Ishikawa (cell line): ENCODE measurements around the gene EPHA2.

Experiments used
- CEBPB ChIP-seq: IDR thresholded peaks from 2 replicates; pipeline ENCODE4 v1.6.1; 2012
- CREB1 ChIP-seq: IDR thresholded peaks from 2 replicates; pipeline ENCODE4 v1.6.1; 2012; ENCODE audit warnings: low read depth
- EGR1 ChIP-seq: IDR thresholded peaks from 2 replicates; pipeline ENCODE4 v1.6.1; 2012
- EP300 ChIP-seq: IDR thresholded peaks from 2 replicates; pipeline ENCODE4 v1.6.1; 2012; ENCODE audit warnings: borderline replicate concordance
- FOXM1 ChIP-seq: IDR thresholded peaks from 2 replicates; pipeline ENCODE4 v1.6.1; 2012; ENCODE audit warnings: low read depth, borderline replicate concordance
- NFIC ChIP-seq: IDR thresholded peaks from 2 replicates; pipeline ENCODE4 v1.6.1; 2012
- RAD21 ChIP-seq: IDR thresholded peaks from 2 replicates; pipeline ENCODE4 v1.6.1; 2012; ENCODE audit warnings: low read depth
- TAF1 ChIP-seq: IDR thresholded peaks from 2 replicates; pipeline ENCODE4 v1.6.1; 2012; ENCODE audit warnings: low read depth, mild to moderate bottlenecking
- TCF12 ChIP-seq: IDR thresholded peaks from 2 replicates; pipeline ENCODE4 v1.6.1; 2012; ENCODE audit warnings: low read depth
- TEAD4 ChIP-seq: IDR thresholded peaks from 2 replicates; pipeline ENCODE4 v1.6.1; 2012
- USF1 ChIP-seq: IDR thresholded peaks from 2 replicates; pipeline ENCODE4 v1.6.1; 2012
- YY1 ChIP-seq: IDR thresholded peaks from 2 replicates; pipeline ENCODE4 v1.6.1; 2012; ENCODE audit warnings: low read depth
- ZBTB7A ChIP-seq: IDR thresholded peaks from 2 replicates; pipeline ENCODE4 v1.6.1; 2012; ENCODE audit warnings: low read depth
- TF ChIP-seq, protein P1 (sequence below): IDR thresholded peaks from 2 replicates; pipeline ENCODE4 v1.6.1; 2012
- TF ChIP-seq, protein P2 (sequence below): IDR thresholded peaks from 2 replicates; pipeline ENCODE4 v1.6.1; 2012; ENCODE audit warnings: low read depth, mild to moderate bottlenecking

EPHA2 gene

DNA sequence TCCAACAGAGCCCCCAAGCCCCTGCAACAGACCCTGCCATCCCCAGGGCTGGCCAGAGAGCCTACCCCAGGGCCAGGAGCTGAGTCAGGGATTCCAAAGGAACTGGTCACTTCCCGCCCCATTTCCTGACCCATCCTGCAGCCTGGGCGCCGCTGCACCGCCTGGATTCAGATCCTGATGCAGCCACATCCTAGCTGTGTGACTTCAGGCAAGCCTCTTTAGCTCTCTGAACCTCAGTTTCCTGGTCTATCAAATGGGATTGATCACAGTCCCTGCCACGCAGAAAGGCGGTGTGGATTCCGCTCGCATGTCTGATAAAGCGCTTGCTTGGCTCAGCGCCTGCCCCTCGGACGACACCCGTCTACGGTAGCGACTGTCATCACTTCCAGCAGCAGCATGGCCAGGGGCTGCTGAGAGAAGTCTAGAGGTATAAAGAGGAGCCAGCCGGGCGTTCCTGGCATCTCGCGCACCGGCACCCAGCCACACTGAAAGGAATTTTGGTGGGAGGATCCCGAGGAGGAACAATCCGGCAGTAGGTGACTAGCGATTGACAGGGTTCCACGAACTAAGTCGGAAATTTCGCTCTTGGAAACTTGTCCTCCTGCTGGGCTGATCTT, 10.1 kb downstream of the EPHA2 start:
- TF ChIP-seq YY1: no peak
- 0 out of 2 replicates have a peak, but pooled peaks have one; percentile 27 for TF ChIP-seq TAF1
- TF ChIP-seq, protein P1, sequence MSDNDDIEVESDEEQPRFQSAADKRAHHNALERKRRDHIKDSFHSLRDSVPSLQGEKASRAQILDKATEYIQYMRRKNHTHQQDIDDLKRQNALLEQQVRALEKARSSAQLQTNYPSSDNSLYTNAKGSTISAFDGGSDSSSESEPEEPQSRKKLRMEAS: no peak
- peak; percentile 10; the same call in 1 of the 2 replicates for TF ChIP-seq RAD21

DNA sequence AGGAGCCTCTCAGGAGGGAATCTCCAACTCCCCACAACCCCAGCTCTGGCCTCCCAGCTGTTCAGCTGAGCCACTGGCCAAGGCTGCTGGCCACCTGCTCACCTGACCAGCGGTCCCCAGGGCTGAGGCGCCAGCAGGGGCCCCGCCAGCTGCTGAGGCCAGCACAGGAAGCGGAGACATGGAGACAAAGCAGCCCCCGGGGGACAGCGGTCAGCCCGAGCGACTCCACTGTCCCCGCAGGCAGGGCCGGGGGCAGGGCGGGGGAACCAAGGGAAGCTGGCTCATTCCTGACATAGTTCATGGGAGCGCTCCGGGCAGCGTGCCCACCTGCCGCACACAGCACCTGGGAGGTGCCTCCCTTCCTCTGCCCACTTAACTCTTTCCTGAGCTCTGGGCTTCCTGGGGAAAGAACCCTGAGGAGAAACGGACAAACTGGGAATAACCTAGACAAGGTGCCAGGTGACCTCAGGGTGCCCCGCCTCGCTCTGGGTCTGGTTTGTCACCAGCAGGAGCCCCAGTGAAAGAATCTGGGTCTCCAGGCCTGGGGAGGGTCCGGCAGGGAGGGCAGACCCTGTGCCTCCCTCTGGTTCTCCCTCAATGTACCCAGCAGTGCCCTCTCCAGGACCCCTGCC, 10.7 kb downstream of the EPHA2 start:
- TF ChIP-seq ZBTB7A (peak; percentile 89), CEBPB (no peak; the same call in 1 of the 2 replicates), TEAD4 (peak; percentile 99), YY1 (peak; percentile 64; the same call in 1 of the 2 replicates), TAF1 (peak; percentile 50; the same call in 1 of the 2 replicates), EGR1 (no peak; the same call in 1 of the 2 replicates), CREB1 (no peak), NFIC (peak; percentile 98), EP300 (peak; percentile 97), TCF12 (peak; percentile 99), USF1 (no peak), RAD21 (peak; percentile 33; the same call in 1 of the 2 replicates), FOXM1 (peak; percentile 90)
- TF ChIP-seq, protein P2, sequence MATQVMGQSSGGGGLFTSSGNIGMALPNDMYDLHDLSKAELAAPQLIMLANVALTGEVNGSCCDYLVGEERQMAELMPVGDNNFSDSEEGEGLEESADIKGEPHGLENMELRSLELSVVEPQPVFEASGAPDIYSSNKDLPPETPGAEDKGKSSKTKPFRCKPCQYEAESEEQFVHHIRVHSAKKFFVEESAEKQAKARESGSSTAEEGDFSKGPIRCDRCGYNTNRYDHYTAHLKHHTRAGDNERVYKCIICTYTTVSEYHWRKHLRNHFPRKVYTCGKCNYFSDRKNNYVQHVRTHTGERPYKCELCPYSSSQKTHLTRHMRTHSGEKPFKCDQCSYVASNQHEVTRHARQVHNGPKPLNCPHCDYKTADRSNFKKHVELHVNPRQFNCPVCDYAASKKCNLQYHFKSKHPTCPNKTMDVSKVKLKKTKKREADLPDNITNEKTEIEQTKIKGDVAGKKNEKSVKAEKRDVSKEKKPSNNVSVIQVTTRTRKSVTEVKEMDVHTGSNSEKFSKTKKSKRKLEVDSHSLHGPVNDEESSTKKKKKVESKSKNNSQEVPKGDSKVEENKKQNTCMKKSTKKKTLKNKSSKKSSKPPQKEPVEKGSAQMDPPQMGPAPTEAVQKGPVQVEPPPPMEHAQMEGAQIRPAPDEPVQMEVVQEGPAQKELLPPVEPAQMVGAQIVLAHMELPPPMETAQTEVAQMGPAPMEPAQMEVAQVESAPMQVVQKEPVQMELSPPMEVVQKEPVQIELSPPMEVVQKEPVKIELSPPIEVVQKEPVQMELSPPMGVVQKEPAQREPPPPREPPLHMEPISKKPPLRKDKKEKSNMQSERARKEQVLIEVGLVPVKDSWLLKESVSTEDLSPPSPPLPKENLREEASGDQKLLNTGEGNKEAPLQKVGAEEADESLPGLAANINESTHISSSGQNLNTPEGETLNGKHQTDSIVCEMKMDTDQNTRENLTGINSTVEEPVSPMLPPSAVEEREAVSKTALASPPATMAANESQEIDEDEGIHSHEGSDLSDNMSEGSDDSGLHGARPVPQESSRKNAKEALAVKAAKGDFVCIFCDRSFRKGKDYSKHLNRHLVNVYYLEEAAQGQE: 0 out of 2 replicates have a peak, but pooled peaks have one; percentile 18
- TF ChIP-seq, protein P1: peak; percentile 70; the same call in 1 of the 2 replicates

DNA sequence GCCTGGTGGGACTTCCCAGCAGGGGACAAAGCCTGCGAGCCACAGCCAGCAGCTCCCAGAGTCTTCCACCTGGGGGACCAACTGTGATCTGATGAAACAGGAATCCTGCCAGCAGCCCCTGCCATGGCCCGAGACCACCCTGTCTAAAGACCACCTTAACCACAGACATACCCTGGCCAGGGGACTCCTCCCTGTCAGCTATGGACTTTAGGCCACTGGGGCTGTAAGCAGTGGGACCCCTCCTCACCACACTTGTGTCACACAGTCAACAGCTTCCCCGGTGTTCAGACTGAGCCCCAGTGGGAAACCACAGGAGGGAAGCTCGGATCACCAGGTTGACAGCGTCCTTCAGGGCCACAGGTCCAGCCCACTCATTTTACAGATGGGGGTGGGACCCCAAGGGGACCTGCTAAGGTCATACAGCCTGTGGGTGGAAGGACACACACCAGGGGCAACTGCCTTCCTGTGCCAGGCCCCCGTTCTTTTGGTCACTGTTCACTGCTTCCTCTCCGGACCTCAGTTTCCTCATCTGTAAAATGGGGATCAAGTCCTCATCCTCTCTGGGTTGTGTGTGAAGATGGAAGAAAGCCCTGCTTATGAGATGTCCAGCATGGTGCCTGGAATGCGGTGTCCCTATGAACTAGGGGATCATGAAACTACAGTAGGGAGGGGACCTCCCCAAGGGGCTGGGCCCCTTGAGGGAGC, 11.4 kb downstream of the EPHA2 start:
- no peak; the same call in 1 of the 2 replicates for TF ChIP-seq ZBTB7A
- TF ChIP-seq CREB1: no peak
- no peak for TF ChIP-seq TAF1
- no peak for TF ChIP-seq RAD21
- no peak for TF ChIP-seq USF1

DNA sequence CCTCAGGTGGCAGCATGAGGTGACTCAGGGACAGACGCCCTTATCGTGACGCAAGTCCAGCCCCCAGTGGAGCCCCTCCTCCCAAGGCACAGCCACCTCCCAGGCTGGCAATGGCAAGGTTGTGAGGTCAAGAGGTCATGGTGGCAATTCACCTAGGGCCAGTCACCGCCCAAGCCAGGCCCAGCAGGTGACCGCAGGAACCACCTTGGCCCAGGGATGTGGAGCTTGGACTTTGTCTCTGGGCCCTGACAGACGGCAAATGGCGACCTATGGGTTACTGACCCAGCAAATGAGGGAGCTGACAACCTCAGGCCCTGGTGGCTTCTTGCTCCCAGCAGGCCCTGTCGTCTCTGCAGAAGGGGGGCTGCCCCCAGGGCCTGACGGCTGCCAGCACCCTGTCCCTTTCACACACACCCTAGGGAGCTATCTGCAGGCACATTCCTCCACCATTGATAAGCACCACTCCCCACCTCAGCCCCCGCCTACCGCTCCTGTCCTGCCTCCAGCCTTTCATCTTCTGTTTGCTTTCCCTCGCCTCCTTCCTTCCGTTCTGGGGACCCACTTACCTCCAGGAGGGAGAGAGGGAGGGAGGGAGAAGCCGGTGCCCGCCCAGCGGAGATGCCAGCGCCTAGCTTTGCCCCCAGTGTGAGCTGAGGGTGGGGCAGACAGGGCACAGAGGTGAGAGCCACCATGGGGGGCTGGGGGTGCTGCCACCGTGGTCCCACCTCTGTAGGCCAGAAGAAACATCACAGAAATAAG, 12.1 kb downstream of the EPHA2 start:
- TF ChIP-seq EGR1: peak; percentile 59
- 0 out of 2 replicates have a peak, but pooled peaks have one; percentile 16 for TF ChIP-seq CREB1
- TF ChIP-seq YY1: peak; percentile 46; the same call in 1 of the 2 replicates
- TF ChIP-seq NFIC: peak; percentile 71
- TF ChIP-seq CEBPB: peak; percentile 61; the same call in 1 of the 2 replicates
- TF ChIP-seq EP300: peak; percentile 95
- TF ChIP-seq, protein P2: no peak
- TF ChIP-seq ZBTB7A: peak; percentile 30
- TF ChIP-seq, protein P1: peak; percentile 55
- TF ChIP-seq USF1: no peak
- TF ChIP-seq TEAD4: peak; percentile 95
- TF ChIP-seq FOXM1: peak; percentile 79
- no peak; the same call in 1 of the 2 replicates for TF ChIP-seq TAF1
- TF ChIP-seq TCF12: peak; percentile 88
- TF ChIP-seq RAD21: no peak
